Measurements from ENCODE around the gene CEP350. TPM values are rescaled to one million over a fixed set of nuclear protein-coding genes. Genes with fewer than 3 reads are reported as not detected.

CEP350 gene, protein sequence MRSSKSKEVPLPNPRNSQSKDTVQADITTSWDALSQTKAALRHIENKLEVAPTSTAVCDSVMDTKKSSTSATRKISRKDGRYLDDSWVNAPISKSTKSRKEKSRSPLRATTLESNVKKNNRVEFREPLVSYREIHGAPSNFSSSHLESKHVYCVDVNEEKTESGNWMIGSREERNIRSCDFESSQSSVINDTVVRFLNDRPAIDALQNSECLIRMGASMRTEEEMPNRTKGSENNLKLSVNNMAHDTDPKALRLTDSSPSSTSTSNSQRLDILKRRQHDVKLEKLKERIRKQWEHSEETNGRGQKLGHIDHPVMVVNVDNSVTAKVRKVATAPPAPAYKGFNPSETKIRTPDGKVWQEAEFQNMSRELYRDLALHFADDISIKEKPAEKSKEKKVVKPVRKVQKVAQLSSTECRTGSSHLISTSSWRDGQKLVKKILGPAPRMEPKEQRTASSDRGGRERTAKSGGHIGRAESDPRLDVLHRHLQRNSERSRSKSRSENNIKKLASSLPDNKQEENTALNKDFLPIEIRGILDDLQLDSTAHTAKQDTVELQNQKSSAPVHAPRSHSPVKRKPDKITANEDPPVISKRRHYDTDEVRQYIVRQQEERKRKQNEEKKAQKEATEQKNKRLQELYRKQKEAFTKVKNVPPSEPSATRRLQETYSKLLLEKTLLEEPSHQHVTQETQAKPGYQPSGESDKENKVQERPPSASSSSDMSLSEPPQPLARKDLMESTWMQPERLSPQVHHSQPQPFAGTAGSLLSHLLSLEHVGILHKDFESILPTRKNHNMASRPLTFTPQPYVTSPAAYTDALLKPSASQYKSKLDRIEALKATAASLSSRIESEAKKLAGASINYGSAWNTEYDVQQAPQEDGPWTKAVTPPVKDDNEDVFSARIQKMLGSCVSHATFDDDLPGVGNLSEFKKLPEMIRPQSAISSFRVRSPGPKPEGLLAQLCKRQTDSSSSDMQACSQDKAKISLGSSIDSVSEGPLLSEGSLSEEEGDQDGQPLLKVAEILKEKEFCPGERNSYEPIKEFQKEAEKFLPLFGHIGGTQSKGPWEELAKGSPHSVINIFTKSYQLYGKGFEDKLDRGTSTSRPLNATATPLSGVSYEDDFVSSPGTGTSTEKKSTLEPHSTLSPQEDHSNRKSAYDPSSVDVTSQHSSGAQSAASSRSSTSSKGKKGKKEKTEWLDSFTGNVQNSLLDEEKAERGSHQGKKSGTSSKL (N-terminal part only)
- total RNA-seq (10 to 100 TPM; 38.1 to 71.4 (median 45.4) TPM), polyA plus RNA-seq (10 to 100 TPM in 1 of 3 donors, 1 to 10 TPM in 2; 4.1 to 22.6 (median 7.8) TPM)
- long read RNA-seq, donor 1 = 0 reads
- long read RNA-seq, donor 2 = 0 reads
- long read RNA-seq, donor 3 = 0 reads
- long read RNA-seq, donor 4, partial matches to known transcripts = 3 of 9 reads
- long read RNA-seq, donor 4, other reads (novel, unspliced or antisense) = 6 of 9 reads
- long read RNA-seq, donor 5 = 0 reads
- long read RNA-seq, donor 6, partial matches to known transcripts = 2 of 3 reads
- long read RNA-seq, donor 6, other reads (novel, unspliced or antisense) = 1 of 3 reads
- long read RNA-seq, donor 7 = 0 reads
- long read RNA-seq, donor 8, partial matches to known transcripts = 0 of 1 reads
- long read RNA-seq, donor 8, other reads (novel, unspliced or antisense) = 0 of 1 reads
- long read RNA-seq, donor 9 = 0 reads
- long read RNA-seq, donor 10 = 0 reads

DNA sequence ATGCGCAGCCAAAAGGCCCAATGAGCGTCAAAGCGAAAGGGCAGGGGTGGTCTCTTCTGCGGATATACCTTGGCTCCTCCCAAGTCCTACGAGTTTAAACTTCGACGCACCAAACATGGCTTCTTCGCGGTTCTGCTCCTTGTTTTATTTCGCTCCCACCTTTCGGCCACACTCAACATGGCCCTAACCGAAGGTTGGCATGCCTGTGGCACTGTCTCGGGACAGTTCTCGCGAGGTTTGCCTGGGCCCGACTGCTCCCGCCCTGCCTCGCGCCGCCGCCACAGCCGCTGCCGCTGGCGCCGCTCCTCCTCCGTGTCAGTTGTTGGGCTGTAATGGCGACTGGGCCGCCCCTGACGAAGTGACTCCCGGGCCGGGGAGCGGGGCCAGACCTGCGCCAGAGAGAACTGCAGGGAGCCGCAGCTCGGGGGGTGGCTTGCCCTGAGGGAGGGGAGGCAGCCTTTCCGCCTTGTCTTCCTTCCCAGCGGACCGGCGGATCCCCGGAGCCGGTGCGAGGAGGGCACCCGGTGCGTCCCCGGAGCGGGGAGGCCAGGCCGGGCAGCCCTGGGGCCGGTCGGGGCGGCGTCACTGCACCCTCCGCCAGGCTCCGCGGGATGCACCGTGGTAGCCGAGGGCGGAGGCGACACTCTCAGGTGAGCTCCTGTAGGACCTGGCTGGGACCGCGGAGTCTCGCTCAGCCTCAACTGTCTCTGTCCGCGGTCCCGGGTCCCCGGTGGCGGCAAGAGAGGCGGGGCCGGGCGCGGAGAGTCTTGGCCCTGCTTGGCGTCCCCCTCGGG is at the start of gene CEP350:
CEP350 (plus strand) TSS at position 318 of the 794 bp plus-strand sequence. CDS start 31,372 bp downstream, outside the sequence.
- H3K9me3 ChIP-seq (replicated peaks in 1 of 3) = no peaks in the 10 kb centered on the region
- peak within 1 kb of the TSS; percentile 93 to 98 (median 97) for H3K4me3 ChIP-seq
- H3K4me1 ChIP-seq (replicated peaks in 1 of 2) = peaks cover 4 to 41% of the 10 kb centered on the region in 2 donors
- TF ChIP-seq, protein P1, sequence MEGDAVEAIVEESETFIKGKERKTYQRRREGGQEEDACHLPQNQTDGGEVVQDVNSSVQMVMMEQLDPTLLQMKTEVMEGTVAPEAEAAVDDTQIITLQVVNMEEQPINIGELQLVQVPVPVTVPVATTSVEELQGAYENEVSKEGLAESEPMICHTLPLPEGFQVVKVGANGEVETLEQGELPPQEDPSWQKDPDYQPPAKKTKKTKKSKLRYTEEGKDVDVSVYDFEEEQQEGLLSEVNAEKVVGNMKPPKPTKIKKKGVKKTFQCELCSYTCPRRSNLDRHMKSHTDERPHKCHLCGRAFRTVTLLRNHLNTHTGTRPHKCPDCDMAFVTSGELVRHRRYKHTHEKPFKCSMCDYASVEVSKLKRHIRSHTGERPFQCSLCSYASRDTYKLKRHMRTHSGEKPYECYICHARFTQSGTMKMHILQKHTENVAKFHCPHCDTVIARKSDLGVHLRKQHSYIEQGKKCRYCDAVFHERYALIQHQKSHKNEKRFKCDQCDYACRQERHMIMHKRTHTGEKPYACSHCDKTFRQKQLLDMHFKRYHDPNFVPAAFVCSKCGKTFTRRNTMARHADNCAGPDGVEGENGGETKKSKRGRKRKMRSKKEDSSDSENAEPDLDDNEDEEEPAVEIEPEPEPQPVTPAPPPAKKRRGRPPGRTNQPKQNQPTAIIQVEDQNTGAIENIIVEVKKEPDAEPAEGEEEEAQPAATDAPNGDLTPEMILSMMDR (IDR thresholded peaks at IDR 0.05) = no peak
- TF ChIP-seq POLR2A (IDR thresholded peaks at IDR 0.05) = peak; percentile 62 to 90
- peak; percentile 98 to 99 (median 99) for DNase-seq
- intact Hi-C loops (cut with DNase I) = loop anchor here in 1 of 2 donors (10.0 kb wide), 1 partner anchor 70 kb away; the partner anchor contains the start of gene TOR1AIP1
- H3K27me3 ChIP-seq = no peaks in the 10 kb centered on the region
- WGBS, 4 donors = 0 to 1% (median 0%) methylated on average over 20 to 72 of the region's 72 CpGs
- H3K36me3 ChIP-seq (replicated peaks in 1 of 2) = no peaks in the 10 kb centered on the region
- H3K27ac ChIP-seq = peak within 1 kb of the TSS; percentile 85 to 98 (median 92)

DNA sequence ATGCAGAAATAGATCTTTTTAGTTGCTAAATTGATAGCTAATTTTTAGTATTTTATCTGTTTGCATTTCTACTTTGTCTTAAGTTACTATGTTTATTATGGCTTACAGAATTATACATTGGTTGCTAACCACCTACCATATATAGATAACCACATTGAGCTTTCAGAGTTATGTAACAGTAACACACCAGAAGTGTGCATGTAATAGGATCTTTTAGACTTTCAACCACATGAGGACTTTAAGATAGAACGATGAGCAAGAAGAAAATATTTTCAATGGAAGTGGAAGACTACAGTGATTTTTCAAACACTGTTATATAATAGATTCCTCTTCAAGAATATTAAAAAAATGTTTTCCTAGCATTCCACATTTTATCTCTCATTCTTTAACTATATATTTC is 43.7 kb upstream of the CEP350 start:
- DNase-seq = no peak
- intact Hi-C loops (cut with DNase I) = loop anchor here in 1 of 2 donors (10.0 kb wide), 1 partner anchor 104 kb away; no protein-coding TSS in a partner anchor
- 55 to 75% (median 66%) methylated on average over 1 of the region's 1 CpG for WGBS, 4 donors
- no peaks in the 10 kb centered on the region for H3K9me3 ChIP-seq (replicated peaks in 1 of 3)
- H3K27ac ChIP-seq = no peak overlapping the region
- H3K27me3 ChIP-seq = no peaks in the 10 kb centered on the region
- H3K4me1 ChIP-seq (replicated peaks in 1 of 2) = no peaks in the 10 kb centered on the region
- H3K4me3 ChIP-seq = no peak overlapping the region
- H3K36me3 ChIP-seq (replicated peaks in 1 of 2) = peaks cover 0 to 51% of the 10 kb centered on the region in 2 donors
- TF ChIP-seq, protein P1 (IDR thresholded peaks at IDR 0.05) = no peak
- no peak for TF ChIP-seq POLR2A (IDR thresholded peaks at IDR 0.05)

DNA sequence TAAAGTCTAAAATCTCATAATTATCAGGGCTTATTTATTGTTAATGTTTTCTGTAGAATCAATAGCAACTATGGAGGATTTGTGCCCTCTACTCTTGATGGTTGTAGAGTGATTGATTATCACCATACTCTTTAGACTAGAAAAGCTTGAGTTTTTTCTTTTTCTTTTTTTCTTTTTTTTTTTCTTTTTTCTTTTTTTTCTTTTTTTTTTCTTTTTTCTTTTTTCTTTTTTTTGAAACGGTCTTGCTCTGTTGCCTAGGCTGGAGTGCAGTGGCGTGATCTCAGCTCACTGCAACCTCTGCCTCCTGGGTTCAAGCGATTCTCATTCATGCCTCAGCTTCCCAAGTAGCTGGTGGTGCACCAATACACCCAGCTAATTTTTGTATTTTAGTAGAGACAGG is 42.8 kb upstream of the CEP350 start:
- 96 to 100% (median 97%) methylated on average over 3 of the region's 3 CpGs for WGBS, 4 donors
- peaks cover 0 to 59% of the 10 kb centered on the region in 2 donors for H3K36me3 ChIP-seq (replicated peaks in 1 of 2)
- intact Hi-C loops (cut with DNase I) = loop anchor here in 1 of 2 donors (10.0 kb wide), 1 partner anchor 103 kb away; no protein-coding TSS in a partner anchor

More for the DNA sequence above, 42.8 kb upstream of the CEP350 start:
- Histone ChIP-seq H3K4me3 (no peak overlapping the region), H3K9me3 (replicated peaks in 1 of 3) (no peaks in the 10 kb centered on the region), H3K27ac (no peak overlapping the region), H3K4me1 (replicated peaks in 1 of 2) (no peaks in the 10 kb centered on the region), H3K27me3 (no peaks in the 10 kb centered on the region)
- TF ChIP-seq, protein P1 (IDR thresholded peaks at IDR 0.05) = no peak
- no peak for TF ChIP-seq POLR2A (IDR thresholded peaks at IDR 0.05)
- DNase-seq = no peak

All from adrenal gland (tissue), 19 donors.